Measurements from ENCODE around the gene OBSCN.

GRCh38 chr1:228310162-228310792, 102.4 kb downstream of the OBSCN start:
- TF ChIP-seq, protein P1, sequence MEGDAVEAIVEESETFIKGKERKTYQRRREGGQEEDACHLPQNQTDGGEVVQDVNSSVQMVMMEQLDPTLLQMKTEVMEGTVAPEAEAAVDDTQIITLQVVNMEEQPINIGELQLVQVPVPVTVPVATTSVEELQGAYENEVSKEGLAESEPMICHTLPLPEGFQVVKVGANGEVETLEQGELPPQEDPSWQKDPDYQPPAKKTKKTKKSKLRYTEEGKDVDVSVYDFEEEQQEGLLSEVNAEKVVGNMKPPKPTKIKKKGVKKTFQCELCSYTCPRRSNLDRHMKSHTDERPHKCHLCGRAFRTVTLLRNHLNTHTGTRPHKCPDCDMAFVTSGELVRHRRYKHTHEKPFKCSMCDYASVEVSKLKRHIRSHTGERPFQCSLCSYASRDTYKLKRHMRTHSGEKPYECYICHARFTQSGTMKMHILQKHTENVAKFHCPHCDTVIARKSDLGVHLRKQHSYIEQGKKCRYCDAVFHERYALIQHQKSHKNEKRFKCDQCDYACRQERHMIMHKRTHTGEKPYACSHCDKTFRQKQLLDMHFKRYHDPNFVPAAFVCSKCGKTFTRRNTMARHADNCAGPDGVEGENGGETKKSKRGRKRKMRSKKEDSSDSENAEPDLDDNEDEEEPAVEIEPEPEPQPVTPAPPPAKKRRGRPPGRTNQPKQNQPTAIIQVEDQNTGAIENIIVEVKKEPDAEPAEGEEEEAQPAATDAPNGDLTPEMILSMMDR (conservative IDR thresholded peaks at IDR 0.05) = no peak
- TF ChIP-seq ZFX (IDR thresholded peaks at IDR 0.05) = no peak

All from C4-2B (cell line).